Activated CD4-positive, CD25-positive, alpha-beta regulatory T cell treated with anti-CD3 and anti-CD28 coated beads, Interleukin-2, amount 50 U/mL, for 72 hours (primary cell): ENCODE measurements around the gene TRIM15.
"Not testable (repeated sequence)": the region's sequence is repeated elsewhere in the genome, so short reads cannot be mapped to it uniquely, and the experiment has no call there.

Source experiments
- DNase-seq: peaks from one replicate; pipeline ENCODE4 v3.0.0; 2021

The TRIM15 gene

DNA sequence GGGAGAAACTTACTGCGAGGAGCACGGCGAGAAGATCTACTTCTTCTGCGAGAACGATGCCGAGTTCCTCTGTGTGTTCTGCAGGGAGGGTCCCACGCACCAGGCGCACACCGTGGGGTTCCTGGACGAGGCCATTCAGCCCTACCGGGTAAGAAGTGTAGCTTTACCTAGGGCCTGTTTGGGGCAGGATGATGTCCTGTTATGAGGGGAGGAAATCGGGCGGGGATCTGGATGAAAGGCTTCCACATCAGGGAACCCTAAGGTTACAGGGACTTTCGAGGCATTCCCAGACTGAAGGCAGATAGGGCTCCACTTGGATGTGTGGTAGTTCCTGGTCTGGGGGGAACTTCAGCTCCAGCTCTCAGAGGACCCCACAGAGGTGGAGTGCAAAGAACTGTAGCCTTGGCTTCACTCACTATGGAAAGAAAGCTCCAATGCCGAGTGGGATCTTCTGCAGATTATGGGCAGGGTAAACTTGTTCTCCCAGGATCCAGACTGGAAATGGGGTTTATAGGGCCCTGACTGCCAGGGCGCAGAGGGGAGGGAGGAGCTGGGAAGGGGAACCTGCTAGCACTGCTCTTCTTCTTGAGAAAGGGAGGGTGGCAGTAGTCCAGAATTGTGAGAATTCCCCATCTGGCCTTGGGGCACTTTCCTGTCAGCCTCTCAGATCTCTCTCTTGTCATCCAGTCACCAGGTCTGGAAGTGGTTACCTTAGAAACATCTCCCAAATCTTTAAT is 740 bp downstream of the TRIM15 start:
- DNase-seq = no peak

DNA sequence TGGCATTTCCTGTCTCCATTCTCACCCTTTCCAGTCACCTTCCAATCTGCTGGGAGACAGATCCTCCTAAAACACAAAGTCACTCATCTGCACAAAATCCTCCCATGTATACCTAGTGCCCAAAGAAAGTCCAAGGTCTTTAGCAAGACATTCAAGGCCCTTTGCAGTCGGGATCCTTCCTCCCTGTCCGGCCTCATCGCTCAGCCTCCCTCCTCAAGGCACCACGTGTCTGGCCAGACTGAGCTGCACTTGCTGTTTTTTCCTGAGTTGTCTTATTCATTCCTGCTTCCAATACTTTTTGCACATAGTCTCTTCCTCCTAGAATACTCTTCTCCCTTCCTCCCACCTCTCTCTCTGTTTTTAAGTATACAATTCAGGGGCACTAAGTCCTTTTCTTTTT is 1.4 kb downstream of the TRIM15 start:
- DNase-seq = no peak

DNA sequence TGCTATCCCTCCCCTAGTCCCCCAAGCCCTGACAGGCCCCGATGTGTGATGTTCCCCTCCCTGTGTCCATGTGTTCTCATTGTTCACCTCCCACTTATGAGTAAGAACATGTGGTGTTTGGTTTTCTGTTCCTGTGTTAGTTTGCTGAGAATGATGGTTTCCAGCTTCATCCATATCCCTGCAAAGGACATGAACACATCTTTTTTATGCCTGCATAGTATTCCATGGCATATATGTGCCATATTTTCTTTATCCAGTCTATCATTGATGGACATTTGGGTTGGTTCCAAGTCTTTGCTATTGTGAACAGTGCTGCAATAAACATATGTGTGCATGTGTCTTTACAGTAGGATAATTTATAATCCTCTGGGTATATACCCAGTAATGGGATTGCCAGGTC is 1.9 kb downstream of the TRIM15 start:
- not testable (repeated sequence) for DNase-seq

DNA sequence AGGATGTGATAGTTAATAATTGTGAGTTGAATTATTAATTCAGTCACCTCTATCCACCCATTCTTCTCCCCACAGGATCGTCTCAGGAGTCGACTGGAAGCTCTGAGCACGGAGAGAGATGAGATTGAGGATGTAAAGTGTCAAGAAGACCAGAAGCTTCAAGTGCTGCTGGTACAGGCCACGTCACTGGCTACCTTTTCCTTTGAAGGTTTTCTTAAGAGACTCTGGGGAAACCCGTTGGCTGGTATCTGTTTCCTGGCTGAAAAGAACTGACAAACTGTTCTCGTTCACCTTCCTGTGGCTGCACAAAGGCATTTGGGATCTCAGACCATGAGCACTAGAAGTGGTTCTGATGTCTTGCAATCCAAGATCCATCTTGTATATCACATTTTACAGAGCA is 3.8 kb downstream of the TRIM15 start:
- no peak for DNase-seq

DNA sequence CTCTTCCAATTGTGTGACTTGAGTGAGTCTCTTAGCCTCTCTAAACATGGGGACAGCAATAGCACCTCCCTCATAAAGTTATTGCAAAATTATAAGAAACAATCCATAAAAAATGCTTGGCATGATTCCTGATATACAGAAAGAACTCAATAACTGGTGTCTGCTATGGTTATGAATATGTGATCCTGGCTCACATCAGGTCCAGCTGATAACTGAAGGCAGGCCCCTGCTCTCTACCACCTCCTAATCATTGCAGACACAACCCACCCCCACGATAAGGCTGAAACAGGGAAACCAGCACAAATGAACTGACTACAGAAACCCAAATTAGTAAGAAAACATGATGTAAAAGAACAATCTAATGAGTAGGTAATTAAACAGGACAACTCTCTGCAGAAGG is 5.4 kb downstream of the TRIM15 start:
- DNase-seq = no peak

DNA sequence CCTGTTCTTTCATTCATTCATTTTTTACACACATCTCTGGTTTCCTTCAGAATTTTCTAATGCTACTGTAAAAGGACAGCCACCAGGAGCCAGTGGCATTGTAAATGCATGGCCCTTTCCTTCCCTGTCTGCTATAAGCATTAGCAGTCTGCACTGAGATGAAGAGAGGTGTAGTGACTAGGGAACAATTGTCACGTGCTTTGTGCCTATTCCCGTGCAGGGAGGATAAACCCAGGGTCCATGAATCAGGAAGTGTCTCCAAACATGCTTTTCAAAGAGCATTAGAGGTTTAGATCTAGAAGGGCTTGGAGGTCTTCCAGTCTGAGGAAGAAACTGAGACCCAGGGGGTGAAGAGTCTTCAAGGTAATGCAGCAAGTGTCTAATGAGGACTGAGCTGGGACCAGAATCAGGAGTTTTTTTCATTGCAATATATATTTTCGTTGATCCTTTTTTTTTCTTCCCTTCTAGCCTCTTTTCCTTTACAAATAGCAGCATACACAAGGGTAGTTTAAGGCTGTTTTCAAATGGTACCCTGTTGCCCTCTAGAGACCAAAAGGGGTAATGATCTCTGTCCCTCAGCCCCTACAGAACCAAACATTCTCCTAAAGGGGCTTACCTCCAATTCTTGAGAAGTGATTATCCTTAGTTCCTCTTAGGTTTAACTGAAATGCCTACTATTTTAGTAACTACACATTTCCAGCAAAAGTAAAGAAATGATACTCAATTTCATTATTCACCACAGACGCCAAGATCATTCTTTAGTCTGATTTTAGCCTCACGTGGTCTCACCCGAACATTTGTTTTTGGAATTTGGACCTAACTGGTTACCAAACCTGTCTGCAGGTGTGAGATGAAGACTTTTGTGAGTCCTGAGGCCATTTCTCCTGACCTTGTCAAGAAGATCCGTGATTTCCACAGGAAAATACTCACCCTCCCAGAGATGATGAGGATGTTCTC is 6.6 kb downstream of the TRIM15 start:
- no peak for DNase-seq

DNA sequence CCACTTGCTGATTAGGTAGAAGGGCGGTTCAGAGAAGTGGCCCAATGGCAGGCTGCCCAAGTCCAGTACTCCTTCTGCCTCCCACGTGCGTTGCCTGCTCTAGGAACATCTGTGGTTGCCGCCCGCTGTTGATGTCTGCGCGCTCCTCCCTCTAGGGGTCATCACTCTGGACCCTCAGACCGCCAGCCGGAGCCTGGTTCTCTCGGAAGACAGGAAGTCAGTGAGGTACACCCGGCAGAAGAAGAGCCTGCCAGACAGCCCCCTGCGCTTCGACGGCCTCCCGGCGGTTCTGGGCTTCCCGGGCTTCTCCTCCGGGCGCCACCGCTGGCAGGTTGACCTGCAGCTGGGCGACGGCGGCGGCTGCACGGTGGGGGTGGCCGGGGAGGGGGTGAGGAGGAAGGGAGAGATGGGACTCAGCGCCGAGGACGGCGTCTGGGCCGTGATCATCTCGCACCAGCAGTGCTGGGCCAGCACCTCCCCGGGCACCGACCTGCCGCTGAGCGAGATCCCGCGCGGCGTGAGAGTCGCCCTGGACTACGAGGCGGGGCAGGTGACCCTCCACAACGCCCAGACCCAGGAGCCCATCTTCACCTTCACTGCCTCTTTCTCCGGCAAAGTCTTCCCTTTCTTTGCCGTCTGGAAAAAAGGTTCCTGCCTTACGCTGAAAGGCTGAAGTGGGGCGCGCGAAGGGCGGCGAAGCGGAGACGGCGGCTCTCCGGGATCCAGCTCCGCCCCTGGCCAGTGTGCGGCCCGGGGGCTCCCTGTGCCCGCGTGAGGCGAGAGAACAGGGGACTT is 8.5 kb downstream of the TRIM15 start:
- no peak for DNase-seq

DNA sequence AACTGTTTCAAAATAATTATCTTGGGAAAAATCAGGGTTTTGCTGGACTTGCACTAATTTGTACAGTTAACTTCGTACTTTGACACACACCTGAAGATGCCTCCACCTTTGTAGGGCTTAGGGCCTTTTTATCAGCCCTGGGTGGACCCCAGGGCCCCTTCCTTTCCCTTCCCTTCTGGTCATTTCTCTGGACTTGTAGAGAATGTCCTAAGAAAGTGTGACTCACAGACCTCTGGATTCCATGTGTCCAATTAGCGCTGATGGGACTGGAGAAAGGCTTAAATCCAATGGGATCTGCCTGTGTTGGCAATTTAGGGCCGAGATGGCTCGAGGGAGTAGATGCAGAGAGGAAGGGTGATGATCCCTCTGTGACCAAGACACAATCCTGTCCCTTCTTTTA is 9.3 kb downstream of the TRIM15 start:
- DNase-seq = no peak

DNA sequence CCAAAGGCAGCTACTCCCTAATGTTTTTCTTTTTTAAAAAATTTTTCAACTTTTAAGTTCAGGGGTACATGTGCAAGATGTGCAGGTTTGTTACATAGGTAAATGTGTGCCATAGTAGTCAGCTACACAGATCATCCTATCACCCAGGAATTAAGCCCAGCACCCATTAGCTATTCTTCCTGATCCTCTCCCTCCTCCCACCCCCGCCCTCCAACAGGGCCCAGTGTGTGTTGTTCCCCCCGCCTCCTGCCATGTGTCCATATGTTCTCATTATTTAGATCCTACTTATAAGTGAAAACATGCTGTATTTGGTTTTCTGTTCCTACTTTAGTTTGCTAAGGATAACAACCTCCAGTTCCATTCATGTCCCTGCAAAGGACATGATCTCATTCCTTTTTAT is 12.4 kb downstream of the TRIM15 start:
- no peak for DNase-seq

DNA sequence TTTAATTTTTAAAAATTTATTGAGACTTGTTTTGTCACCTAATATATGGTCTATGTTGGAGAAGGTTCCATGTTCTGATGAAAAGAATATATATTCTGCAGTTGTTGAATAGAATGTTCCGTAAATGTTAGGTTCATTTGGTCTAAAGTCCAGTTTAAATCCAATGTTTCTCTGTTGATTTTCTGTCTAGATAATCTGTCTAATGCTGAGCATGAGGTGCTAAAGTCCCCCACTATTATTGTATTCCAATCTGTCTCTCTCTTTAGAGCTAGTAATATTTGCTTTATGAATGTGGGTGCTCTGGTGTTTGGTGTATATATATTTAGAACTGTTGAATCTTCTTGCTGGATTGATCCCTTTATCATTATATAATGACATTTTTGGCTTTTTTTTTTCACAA is 15.5 kb downstream of the TRIM15 start:
- no peak for DNase-seq

DNA sequence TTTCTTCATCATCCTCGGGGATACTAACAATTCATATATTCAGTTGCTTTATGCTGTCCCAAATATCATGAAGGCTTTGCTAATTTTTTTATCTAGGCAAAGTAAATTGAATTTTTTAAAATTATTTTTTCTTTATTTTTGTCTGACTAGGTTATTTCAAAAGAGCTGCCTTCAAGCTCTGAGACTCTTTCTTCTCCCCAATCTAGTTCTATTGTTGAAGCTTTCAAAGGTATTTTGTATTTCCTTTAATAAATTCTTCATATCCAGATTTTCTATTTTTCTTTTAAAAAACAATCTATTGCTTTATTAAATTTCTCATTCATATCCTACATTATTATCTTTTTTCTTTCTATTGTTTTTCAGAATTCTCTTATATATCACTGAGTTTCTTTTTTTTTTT is 16.8 kb downstream of the TRIM15 start:
- DNase-seq = no peak

DNA sequence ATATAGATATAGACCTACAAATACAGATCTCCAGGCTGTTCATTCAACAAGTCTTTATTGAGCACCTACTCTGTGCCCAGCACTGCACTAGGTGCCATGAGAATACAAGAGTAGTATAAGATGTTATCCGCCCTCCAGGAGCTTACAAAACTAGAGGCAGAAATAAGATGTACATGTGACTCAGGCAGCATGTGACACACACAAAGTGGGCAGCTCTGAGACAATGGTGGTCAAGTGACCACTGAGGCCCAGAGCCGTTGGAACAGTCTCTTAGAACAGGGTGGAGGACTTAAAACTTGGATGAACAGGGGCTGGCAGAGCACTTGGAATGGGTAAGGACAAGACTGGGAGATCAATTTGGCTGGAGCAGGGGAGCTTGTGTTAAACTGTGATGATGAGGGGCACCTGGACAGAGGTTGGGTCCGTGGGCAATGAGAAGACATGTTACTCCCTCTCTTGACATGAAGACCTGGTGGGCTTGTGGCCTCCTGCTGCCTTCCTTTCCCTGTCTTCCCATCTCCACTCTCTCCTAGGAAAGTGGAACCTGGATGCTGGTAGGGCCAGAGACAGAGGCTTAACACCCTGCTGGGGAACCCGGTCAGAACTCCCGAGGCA is 21.2 kb downstream of the TRIM15 start:
- DNase-seq = no peak

DNA sequence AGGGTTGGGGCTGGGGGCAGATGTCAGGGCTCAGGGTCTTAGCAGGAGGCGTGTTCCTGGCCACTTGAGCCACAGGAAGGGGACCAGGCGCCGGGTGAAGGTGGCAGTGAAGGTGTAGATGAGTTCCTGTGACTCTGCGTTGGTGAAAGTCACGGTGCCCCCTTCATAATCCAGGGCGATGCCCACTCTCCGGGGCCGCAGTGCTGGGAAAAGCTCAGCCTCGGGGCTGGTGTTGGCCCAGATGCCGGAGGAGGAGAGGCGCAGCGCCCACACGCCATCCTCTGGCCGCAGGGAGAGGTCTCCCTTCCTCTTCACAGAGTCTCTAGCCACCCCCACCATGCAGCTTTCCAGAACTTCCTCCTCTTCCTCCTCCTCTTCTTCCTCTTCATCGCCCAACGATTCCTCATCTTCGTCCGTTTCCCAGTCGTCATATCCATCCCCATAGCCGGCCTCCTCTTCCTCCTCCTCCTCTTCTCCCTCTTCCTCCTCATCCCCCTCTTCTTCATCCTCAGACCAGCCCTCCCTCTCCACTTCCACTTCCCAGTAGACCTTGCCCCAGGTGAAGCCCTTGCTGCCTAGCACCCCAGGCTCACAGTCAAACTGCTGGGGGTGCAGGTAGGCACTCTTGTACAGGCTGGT is 22.6 kb downstream of the TRIM15 start:
- DNase-seq = no peak

DNA sequence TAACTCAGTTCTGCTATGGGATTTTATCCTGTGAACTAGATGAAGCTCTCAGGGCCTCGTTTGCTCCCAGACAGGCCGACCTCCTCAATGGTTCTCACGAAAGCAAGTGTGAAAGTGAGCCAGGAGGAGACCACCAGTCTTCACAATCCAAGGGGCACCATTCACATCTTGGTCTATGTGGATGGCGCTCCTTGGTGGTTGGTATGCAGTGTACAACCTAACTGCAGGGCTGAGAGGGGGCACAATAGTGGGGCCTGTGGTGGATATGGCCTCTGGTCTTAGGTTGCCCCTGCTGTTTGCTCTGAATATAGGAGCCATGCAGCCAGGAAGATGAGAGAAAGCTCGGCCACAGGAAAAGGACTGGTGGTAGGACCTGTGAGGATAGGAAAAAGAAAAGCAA is 25.2 kb downstream of the TRIM15 start:
- no peak for DNase-seq

DNA sequence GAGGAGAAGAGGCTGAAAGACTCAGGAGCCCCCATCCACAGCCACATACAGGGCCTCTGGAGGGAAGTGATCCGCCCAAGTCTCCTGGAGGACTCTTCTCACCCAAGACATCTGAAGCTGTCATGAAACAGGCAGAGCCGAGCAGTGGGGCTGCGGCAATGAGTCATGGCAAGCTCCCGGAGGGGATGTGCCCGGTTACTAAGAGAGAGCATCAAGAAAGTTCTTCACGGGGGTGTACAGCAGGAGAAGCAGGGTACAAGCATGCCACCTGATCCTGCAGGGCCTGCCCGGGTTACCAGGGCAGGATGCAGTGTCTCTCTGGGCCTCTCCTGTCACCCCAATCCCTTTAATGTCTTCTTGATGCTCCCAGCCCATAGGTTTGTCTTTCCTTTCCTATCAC is 28.7 kb downstream of the TRIM15 start:
- DNase-seq = no peak

DNA sequence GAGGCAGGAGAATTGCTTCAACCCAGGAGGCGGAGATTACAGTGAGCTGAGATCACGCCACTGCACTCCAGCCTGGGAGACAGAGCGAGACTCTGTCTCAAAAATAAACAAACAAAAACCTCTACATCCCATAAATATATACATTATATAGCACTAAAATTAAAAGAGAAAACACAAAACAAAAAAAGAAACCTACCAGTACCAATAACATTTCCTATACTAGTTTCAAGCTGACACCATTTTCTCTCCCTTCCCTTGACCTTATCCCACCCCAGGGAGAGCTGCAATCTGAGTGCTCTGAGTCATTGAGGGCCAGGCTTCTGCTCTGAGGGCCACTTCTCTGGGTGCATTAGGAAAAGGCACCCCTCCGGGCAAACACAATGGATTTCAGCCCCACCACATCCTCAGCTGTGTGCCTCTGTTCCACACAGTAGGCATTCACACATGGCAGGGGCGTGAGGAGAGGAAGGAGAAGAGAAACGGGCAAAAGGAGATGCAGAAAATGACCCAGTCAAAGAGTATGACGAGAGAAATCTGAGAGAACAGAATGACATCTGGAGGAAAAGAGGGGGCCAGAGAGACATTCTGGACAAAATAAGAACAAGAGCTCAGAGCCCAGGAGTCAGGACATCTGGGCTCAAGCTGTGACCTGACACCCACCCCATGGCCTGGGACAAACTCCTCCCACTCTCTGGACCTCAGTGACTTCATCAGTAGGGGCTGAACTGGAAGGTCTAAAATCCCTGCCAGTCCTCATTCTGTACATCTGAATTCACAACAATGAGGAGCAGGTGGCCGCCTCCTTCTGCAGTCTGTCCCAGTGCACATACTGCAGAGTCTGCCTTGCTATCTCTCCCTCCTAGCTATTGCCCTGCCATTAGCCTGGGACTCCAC is 31.7 kb downstream of the TRIM15 start:
- no peak for DNase-seq

DNA sequence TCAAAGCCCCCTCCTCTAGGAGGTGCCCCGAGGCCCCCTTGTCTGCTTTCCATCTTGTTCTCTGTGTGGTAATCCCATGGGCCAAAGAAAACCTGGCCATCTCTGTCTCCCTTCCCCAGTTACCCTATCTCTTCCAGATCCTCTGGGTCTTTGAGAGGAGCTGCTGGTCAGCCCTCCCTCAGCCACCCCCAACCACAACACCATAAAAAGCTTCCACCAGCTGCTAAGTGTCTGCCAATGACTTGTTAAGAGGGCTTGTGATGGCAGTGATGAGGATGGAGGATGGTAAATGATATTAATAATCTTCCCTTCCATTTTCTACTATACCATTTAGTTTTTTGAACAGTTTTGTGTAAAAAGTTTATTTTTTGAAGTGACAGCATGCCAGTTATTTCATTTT is 32.6 kb downstream of the TRIM15 start:
- DNase-seq = no peak

DNA sequence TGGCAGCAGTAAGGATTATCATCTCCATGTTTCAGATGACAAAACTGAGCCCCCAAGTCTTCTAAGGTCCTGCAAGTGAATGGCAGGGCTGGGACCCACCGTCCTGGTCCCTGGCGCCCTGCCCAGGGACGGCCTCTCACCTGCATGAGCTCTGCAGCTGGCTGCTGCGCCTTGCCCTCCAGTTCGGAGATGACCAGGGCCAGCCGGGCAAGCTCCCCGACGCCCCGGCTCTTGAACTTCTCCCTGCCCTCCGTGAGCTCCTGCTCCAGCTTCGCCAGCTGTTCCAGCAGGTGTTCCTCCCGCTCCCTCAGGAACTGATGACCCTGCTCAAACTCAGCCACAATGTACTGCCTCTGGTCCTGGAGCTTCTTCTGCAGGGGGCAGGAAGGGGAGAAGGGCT is 33.0 kb downstream of the TRIM15 start:
- no peak for DNase-seq

DNA sequence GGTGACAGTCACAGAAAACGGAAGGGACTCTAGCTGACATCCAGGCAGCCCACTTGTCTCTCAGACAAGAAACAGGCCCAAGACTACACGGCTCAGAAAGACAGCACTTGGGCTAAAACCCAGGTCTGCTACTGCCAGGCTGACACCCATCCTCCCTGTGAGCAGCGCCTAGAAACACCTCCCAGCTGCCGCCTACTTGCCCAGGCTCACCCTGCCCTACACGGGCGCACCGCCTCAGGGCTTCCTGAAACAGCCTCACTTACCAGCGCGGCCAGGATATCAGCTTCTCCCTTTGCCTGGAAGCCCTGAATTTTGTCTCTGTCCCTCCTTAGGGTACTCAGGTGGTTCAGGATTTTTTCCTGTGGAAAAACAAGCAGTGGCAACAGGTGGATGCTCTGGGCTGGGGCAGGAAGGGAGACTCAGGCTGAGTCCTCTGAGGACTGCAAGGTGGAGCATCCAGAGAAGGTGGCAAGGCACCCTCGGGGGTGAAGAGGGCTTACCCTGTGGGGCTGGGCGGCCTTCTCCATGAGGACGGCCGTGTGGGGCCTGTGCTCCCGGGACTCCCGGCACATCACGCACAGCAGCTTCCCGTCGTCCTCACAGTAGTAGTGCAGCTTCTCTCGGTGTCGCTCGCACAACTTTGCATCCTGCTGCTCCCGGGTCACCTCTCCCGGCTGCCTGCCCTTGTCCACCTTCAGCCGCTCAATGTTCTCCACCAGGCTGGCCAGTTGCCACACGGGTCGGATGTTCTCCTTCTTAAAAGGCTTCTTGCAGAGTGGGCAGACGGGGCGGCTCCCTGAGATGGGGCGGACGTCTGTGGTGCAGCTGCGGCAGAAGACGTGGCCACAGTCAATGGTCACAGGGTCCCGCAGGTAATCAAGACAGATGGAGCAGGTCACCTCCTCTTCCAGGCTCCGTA is 35.1 kb downstream of the TRIM15 start:
- DNase-seq = no peak

DNA sequence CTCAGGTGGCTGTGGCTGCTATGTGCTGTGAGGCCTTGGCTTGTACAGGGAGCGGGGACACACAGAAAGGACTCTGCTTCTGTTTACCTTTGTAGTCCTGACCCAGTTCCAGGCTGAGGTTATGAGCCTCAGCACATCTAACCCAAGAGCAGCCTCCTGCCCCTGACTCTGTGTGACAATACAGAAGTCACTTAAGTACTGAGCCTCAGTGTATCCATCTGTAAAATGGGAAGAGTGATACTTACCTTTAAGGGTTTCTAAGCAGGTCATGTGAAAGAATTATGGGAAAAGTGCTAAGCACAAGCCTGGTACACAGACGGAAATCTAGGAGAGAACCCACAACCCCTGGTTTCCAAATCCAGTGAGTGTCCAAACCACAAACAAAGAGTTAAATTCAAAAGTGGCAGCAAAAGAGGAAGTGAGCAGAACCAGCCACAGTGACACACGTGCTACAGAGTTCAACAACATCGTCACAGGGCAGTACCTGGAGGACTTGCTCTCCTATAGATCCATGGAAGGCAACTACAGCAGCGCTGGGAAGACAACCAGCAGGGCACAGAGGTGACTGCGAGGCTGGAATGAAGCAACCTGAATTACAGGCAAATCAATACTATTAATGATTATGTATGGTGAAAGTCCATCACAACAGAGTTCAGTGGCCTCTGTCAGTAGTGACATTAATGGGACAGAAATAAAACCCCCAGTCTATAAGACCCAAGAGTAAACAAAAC is 37.4 kb downstream of the TRIM15 start:
- no peak for DNase-seq
